ENCODE data around the gene FCSK.

GRCh38 chr16:70475054-70475871 lies 20.9 kb downstream of the FCSK start:
- TF ChIP-seq CTCF (IDR thresholded peaks at IDR 0.05; ENCODE audit: poor library complexity) = no peak
- TF ChIP-seq EZH2phosphoT487 (IDR thresholded peaks at IDR 0.05; ENCODE audit: low read depth, severe bottlenecking, unreplicated experiment) = no peak
- TF ChIP-seq EZH2 (IDR thresholded peaks at IDR 0.05; ENCODE audit: borderline replicate concordance) = no peak

Data from hepatocyte (in vitro differentiated cells).